Kidney glomerular epithelial cell (primary cell): Measurements from ENCODE around the gene SND1.
"Not testable (repeated sequence)": the region's sequence is repeated elsewhere in the genome, so short reads cannot be mapped to it uniquely, and the experiment has no call there.

ENCODE experiments used
- DNase-seq: peaks from one replicate; lab custom pipeline; 2025; lab: John Stamatoyannopoulos, UW

The SND1 gene

GRCh38 chr7:127831318-127832219 is 179.6 kb downstream of the SND1 start:
- DNase-seq: no peak

DNA sequence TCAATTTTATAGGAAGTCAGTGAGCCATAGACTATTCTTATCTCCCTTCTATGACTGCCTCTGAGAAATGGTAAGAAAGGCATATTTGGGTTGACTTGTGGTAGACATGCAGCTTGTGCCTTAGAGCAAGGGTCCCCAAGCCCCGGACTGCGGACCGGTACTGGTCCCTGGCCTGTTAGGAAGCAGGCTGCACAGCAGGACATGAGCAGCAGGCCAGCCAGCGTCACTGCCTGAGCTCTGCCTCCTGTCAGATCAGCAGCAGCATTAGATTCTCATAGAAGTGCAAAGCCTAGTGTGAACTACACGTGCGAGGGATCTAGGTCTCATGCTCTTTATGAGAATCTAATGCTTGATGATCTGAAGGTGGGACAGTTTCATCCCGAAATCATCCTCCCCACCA is 180.6 kb downstream of the SND1 start:
- no peak for DNase-seq

DNA sequence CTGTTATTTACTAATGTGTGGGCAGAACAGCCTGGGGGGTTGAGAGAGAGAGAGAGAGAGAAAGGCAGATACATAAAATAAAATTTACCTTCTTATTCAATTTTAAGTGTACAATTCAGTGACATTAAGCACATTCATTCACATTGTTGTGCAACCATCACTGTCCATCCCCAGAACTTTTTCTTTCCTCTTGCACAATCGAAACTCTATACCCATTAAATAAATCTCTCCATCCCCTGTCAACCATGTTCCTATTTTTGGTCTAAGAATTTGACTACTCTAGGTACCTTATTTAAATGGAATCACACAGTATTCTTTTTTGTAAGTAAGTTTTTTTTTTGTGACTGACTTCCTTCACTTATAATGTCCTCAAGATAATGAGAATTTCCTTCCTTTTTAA is 181.6 kb downstream of the SND1 start:
- no peak for DNase-seq

DNA sequence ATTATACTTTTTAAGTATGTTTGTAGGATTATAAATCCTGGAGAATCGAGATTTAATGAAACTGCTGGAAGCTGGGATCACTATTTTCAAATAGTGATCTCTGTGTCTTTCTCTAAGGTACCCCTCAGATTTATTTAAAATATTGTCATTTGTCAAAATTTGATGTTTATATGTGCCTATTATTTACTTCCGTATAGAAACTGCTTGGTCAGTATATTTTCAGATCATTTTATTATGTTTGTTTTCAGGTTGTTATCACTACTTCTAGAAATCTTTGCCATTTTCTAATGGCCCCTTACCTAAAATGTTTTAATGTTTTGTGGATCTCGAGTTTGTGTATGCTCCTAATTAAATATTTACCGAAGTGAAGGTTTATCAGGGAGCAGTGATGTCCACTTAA is 183.7 kb downstream of the SND1 start:
- DNase-seq: no peak

DNA sequence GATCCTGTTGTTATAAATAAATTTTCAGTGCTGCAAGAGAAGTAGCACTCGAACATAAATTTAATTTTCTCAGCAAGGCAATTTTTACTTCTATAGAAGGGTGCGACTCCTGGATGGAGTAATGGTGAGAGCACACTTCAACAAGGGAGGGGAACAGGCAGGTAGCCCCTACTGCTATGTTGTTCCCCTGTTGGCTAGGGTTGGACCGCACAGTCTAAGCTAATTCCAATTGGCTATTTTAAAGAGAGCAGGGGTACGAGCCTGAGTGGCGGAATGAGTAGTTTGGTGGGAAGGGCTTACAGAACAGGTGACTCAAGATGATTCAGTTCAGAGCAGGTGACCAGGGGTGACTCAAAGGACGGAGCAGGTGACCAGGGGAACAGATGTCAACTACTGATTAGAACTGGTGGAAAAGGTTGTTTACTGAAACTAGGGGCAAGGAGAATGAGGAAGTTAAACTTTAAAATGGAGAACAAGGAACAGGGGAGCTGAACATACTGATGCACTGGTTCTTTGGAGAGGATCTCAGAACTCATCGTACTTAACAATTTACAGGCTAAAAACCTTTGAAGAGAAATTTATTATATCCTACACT is 185.9 kb downstream of the SND1 start:
- DNase-seq: not testable (repeated sequence)

GRCh38 chr7:127838816-127839415 is 186.9 kb downstream of the SND1 start:
- DNase-seq: no peak

DNA sequence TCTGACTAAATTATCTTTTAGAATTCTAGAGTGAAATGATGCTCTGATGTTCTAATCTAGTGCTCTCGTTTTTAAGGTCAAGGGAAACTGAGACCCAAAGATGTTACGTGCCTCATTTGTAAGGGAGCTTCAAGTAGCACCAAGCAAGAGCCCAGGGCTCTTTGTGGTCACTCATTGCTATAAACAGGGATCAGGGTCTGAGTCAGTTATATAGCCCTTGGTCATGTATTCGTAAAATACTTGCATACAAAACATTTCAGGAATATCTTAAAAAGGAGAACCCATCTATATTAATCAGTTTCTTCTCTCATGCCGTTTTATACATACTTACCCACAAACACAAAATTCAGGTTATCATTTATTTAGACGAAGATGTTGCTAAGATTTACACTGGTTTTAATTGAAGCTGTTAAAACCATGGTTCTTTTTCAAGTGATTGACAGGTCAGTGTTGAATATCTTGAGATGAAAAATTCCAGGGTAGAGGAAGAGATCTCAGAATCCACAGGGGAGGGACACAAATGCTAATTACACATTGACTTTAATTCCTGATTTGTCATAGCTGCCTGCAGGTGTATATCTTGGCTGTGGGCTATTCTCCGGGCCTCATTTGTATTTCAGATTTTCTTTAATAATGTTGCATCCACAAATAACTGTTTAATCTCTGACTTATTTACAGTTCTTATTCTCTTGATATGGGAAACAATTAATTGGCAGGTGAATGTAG is 188.4 kb downstream of the SND1 start:
- no peak for DNase-seq

GRCh38 chr7:127844165-127844564 is 192.2 kb downstream of the SND1 start:
- no peak for DNase-seq

DNA sequence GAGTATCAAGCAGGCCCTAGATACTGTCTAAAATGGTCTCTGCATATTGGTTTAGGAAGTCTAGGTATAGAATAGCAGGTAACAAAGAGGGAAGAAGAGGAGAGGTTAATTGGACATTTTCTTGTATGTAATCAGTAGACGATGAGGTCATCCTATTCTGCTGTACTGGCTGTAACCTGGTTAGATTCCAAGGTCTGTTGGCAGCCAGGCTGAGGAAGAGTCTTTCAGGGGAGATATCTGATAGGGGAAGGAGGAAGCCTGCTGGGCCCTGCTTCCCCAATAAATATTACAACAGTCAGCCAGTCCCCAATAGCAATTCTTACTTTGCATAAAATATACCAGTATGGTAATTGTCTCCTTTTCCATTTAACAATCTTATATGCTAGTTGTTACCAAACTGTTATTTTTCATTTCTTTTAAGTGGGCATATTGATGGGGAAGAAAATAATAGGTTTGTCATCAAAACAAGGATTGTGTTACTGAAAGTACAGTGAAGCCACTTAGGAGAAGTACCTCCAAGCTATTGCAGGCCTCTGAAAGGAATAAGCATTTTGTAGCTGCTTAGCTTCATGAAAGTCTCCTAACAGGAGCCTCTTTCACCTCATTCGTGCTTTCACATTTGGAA is 192.8 kb downstream of the SND1 start:
- DNase-seq: peak; percentile 62

DNA sequence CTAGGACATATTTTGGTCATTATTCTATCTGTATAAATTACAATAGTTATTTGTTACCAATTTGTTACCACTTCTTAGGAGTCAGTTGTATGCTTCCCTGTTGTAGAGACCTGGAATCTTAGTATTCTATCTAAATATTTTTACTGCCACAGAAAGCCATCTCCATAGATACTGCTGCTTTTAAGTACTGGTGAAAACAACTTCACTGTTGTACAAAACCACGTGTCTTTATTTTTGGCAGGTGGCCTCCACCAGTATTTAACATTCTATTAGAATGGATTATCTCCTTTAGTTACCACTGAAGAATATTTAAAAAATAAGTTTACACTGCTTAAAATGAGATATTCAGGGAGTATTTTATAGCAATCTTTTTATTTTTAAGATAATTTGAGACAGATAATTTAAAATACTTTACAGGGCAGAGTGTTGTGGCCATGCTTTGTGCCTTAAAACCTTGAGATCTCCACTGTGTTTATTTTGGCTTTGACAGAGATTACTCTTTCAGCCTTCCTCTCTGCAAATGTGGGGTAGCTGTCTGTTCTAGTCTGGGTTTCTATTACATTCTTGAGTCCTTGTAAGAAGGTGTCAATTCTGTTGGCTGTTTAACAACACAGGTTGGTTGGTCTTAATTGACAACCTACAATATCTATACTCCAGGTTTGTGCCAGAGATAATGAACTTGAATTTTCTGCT is 193.7 kb downstream of the SND1 start:
- DNase-seq: no peak

- no peak for DNase-seq
Measured at GRCh38 chr7:127847641-127848040, 195.6 kb downstream of the SND1 start.

GRCh38 chr7:127848241-127848640 is 196.2 kb downstream of the SND1 start:
- DNase-seq: no peak

GRCh38 chr7:127850195-127850594 is 198.2 kb downstream of the SND1 start:
- DNase-seq: no peak

DNA sequence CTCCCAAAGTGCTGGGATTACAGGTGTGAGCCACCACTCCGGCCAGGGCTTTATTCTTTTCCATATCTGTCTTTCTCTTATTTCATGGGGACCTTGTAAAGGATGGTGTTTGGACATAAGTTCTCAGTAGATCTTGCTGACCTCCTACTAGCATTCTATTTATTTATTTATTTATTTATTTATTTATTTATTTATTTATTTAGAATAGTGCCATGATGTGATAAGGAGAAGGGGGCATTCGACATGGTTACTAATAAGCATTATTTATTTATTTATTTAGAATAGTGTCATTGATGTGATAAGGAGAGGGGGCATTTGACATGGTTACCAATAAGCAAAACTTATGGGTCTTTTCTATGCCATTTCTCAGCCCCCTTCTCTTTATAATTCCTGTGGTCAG is 202.4 kb downstream of the SND1 start:
- DNase-seq: no peak

- no peak for DNase-seq
Measured at GRCh38 chr7:127857464-127857841, 205.5 kb downstream of the SND1 start.

- no peak for DNase-seq
Measured at GRCh38 chr7:127858091-127858914, 206.3 kb downstream of the SND1 start.

DNA sequence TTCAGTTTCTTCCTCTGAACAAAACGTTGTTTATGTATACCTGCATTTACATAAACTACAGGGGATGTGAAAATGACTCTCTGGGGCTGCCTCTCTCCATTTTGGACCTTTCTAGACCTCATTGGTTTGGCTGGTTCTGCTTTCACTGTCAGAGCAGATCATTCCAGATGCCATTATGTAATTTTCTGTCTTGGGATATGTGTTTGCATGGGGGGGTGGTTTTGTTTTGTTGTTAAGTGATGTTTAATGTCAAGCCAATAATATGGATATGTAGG is 206.9 kb downstream of the SND1 start:
- no peak for DNase-seq

DNA sequence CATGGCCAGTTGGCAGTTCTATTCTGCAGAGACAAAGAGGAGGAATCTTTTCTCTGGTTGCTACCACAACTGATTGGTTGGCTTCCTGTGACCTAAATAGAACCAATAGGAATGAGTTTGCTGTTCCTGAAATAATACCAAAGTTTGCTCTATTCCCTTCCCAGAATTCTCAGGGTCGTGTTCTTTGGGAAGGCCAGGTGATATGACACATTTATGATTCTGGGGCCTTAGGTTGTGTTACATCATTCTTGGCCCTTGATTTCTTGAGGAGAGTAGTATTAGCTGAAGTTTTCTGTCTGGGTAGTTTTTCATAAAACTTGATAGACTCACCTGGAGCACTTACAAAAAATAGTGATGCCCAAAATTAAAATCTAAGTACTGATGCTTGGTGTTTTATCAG is 207.3 kb downstream of the SND1 start:
- DNase-seq: no peak

GRCh38 chr7:127862525-127862924 is 210.5 kb downstream of the SND1 start:
- DNase-seq: peak; percentile 9

GRCh38 chr7:127863082-127863481 is 211.1 kb downstream of the SND1 start:
- DNase-seq: no peak

DNA sequence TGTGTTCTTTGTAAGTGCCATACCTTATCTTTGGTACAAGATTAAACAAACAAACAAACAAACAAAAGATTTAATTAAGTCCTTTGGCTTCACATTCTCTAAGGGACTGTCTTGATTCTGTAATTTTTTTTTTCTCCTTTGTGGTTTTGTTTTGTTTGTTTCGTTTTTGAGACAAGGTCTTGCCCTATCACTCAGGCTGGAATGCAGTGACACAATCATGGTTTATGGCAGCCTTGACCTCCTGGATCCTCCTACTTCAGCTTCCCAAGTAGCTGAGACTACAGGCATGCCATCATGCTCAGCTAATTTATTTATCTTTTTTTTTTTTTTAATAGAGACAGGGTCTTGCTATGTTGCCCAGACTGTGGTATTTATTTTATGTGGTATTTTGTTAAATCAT is 213.5 kb downstream of the SND1 start:
- peak; percentile 77 for DNase-seq
